ENCODE data around the gene MAGEA4.

Gene MAGEA4

GRCh38 chrX:151879856-151880255, 32.8 kb upstream of the MAGEA4 start:
- Histone ChIP-seq H3K27ac (no peak overlapping the region), H3K27me3 (replicated peaks) (no peaks in the 10 kb centered on the region), H3K4me3 (ENCODE audit: low read depth, low read length) (no peak overlapping the region), H3K36me3 (replicated peaks) (no peaks in the 10 kb centered on the region)
- in situ Hi-C loops (cut with HindIII; ENCODE audit: low pct_ligation_motif_present, low sequenced_read_pairs), result no loop called here
- no peak for TF ChIP-seq CTCF (IDR thresholded peaks at IDR 0.05; ENCODE audit: low read depth, low read length, missing control alignments)
- DNase-seq, result no peak

- H3K36me3 ChIP-seq (replicated peaks), result no peaks in the 10 kb centered on the region
- no peak for DNase-seq
- in situ Hi-C loops (cut with HindIII; ENCODE audit: low pct_ligation_motif_present, low sequenced_read_pairs), result no loop called here
- H3K27ac ChIP-seq, result no peak overlapping the region
- no peak overlapping the region for H3K4me3 ChIP-seq (ENCODE audit: low read depth, low read length)
- no peaks in the 10 kb centered on the region for H3K27me3 ChIP-seq (replicated peaks)
- no peak for TF ChIP-seq CTCF (IDR thresholded peaks at IDR 0.05; ENCODE audit: low read depth, low read length, missing control alignments)
These were observed 31.8 kb upstream of the MAGEA4 start for GRCh38 chrX:151880895-151881294.

GRCh38 chrX:151889421-151889820, 23.3 kb upstream of the MAGEA4 start:
- Histone ChIP-seq H3K27ac (no peak overlapping the region), H3K27me3 (replicated peaks) (no peaks in the 10 kb centered on the region), H3K4me3 (ENCODE audit: low read depth, low read length) (no peak overlapping the region), H3K36me3 (replicated peaks) (no peaks in the 10 kb centered on the region)
- in situ Hi-C loops (cut with HindIII; ENCODE audit: low pct_ligation_motif_present, low sequenced_read_pairs), result no loop called here
- no peak for TF ChIP-seq CTCF (IDR thresholded peaks at IDR 0.05; ENCODE audit: low read depth, low read length, missing control alignments)
- DNase-seq, result no peak

GRCh38 chrX:151896734-151897474, 15.8 kb upstream of the MAGEA4 start:
- Histone ChIP-seq H3K4me3 (ENCODE audit: low read depth, low read length) (no peak overlapping the region), H3K36me3 (replicated peaks) (no peaks in the 10 kb centered on the region), H3K27me3 (replicated peaks) (no peaks in the 10 kb centered on the region), H3K27ac (no peak overlapping the region)
- TF ChIP-seq CTCF (IDR thresholded peaks at IDR 0.05; ENCODE audit: low read depth, low read length, missing control alignments), result no peak
- in situ Hi-C loops (cut with HindIII; ENCODE audit: low pct_ligation_motif_present, low sequenced_read_pairs), result no loop called here
- peak; percentile 14 for DNase-seq

GRCh38 chrX:151899622-151900021, 13.1 kb upstream of the MAGEA4 start:
- H3K27me3 ChIP-seq (replicated peaks), result no peaks in the 10 kb centered on the region
- DNase-seq, result peak; percentile 25
- no peak for TF ChIP-seq CTCF (IDR thresholded peaks at IDR 0.05; ENCODE audit: low read depth, low read length, missing control alignments)
- no peak overlapping the region for H3K4me3 ChIP-seq (ENCODE audit: low read depth, low read length)
- in situ Hi-C loops (cut with HindIII; ENCODE audit: low pct_ligation_motif_present, low sequenced_read_pairs), result no loop called here
- no peak overlapping the region for H3K27ac ChIP-seq
- H3K36me3 ChIP-seq (replicated peaks), result no peaks in the 10 kb centered on the region

- TF ChIP-seq CTCF (IDR thresholded peaks at IDR 0.05; ENCODE audit: low read depth, low read length, missing control alignments), result no peak
- DNase-seq, result no peak
- no peak overlapping the region for H3K27ac ChIP-seq
- H3K36me3 ChIP-seq (replicated peaks), result no peaks in the 10 kb centered on the region
- in situ Hi-C loops (cut with HindIII; ENCODE audit: low pct_ligation_motif_present, low sequenced_read_pairs), result no loop called here
- H3K27me3 ChIP-seq (replicated peaks), result no peaks in the 10 kb centered on the region
- H3K4me3 ChIP-seq (ENCODE audit: low read depth, low read length), result no peak overlapping the region
These were observed 10.9 kb upstream of the MAGEA4 start for GRCh38 chrX:151901826-151902225.
